ENCODE data around the gene ZNRF1.

Gene ZNRF1

DNA sequence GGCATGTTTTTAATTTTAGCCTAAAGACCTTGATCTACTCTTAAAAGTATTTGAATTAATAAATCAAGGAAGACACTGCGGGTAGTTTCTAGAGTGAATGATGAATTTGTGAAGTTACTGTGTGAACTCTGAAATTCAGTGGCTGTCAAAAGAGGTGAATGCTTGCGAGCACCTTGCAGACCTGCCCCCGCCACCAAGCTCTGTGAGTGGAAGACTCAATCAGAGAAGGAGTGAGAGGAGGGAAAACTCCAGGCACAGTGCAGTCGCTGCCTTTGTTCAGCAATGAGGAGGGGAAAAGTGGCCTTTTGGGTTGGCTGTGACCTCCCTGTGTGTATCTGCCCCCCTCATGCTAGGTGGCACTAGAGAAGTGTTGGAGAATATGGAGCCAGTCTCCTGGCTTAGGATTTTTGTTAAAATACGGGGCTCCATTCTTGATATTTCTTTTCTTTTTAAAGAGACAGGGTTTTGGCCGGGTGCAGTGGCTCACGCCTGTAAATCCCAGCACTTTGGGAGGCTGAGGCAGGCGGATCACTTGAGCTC lies 64.8 kb downstream of the ZNRF1 start:
- H3K4me3 ChIP-seq: no peak overlapping the region
- H3K9me3 ChIP-seq: no peaks in the 10 kb centered on the region
- H3K36me3 ChIP-seq (replicated peaks): no peaks in the 10 kb centered on the region
- H3K27me3 ChIP-seq (ENCODE audit: low read depth): no peaks in the 10 kb centered on the region
- H3K4me1 ChIP-seq: peaks cover 21% of the 10 kb centered on the region
- DNase-seq (ENCODE audit: low spot score in 2 of 2): no peak
- in situ Hi-C loops (cut with MboI; ENCODE audit: low sequenced_read_pairs): no loop called here

DNA sequence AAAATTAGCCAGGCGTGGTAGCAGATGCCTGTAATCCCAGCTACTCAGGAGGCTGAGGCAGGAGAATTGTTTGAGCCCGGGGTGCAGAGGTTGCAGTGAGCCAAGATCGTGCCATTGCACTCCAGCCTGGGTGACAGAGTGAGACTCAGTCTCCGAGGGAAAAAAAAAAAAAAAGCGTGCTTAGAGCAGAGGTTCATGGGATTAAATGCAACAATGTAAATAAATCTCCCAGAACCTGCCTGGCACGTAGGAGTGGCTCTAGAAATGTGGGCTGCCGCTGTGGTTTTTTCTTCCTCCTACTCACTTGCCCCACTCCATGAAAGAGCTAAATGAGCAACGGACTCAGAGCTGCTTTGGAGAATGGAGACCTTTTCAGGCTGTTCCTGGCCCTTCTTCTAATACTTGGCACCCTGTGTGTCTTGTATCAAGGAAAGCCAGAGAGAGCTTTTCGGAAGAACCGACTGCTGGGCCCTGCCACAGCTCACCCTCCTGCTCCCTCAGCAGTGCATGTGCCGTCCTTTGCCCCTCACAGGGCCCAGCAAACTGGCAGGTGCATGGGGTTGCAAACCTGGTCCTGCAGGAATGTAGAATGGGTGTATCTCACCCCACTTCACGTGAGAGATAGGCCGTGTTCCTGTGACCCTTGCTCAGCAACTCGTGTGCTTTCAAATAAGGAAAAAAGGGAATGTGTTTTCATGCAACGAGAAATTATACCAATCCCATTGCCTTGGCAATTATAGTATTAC lies 65.8 kb downstream of the ZNRF1 start:
- H3K9me3 ChIP-seq: no peaks in the 10 kb centered on the region
- DNase-seq (ENCODE audit: low spot score in 2 of 2): peak; percentile 58 to 63
- H3K36me3 ChIP-seq (replicated peaks): no peaks in the 10 kb centered on the region
- H3K4me3 ChIP-seq: no peak overlapping the region
- peaks cover 21% of the 10 kb centered on the region for H3K4me1 ChIP-seq
- in situ Hi-C loops (cut with MboI; ENCODE audit: low sequenced_read_pairs): no loop called here
- no peaks in the 10 kb centered on the region for H3K27me3 ChIP-seq (ENCODE audit: low read depth)

DNA sequence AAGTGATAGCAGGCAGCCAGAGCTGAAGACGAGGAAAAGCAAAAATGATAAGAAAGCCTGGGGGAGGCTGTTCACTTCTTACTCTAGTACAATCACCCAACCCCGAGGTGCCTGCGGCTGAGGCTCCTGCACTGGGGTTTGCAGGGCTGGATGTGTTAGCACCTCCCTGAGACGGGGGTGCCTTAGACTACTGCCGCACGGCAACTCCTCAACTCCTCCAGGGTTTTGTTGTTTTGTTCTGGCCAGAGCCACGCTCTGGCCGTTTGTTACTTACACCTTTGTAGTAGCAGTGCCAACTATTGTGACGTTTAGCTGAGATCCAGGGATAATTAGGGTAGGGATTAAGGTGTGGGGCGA lies 66.3 kb downstream of the ZNRF1 start:
- DNase-seq (ENCODE audit: low spot score in 2 of 2): peak in 1 of 2 experiments; percentile 32
- no peaks in the 10 kb centered on the region for H3K36me3 ChIP-seq (replicated peaks)
- H3K4me1 ChIP-seq: peaks cover 22% of the 10 kb centered on the region
- no peak overlapping the region for H3K4me3 ChIP-seq
- H3K27me3 ChIP-seq (ENCODE audit: low read depth): no peaks in the 10 kb centered on the region
- no peaks in the 10 kb centered on the region for H3K9me3 ChIP-seq
- in situ Hi-C loops (cut with MboI; ENCODE audit: low sequenced_read_pairs): no loop called here

DNA sequence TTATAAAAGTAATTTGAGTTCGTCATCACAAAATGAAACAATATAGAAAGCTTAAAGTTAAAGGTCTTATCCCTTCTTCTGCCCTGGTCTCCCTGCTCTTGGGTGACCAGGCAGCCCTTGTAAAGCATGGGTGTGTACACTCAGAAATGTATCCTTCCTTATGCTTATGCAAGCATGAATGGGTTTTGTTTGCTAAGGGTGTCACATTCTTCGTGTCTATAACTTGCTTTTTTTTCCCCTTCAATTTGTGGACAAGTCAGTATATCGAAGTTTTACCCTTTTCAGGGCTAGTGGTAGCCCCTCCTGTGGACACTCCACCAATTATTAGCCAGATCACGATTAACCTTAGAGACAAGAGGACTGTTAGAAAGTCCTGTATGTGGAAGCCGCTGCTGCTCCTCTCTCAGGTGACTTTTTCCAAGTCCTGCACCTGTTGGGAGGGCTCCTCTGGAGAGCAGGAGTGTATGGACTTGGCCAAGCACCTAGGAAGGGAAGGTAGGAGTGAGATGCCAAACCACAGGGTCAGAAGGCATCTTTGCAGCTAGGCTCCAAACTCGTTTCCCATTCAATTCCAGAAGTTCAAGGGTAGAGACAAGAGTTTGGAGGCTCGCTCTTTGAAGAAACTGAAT lies 66.8 kb downstream of the ZNRF1 start:
- DNase-seq (ENCODE audit: low spot score in 2 of 2): peak in 1 of 2 experiments; percentile 36
- Histone ChIP-seq H3K4me1 (peaks cover 25% of the 10 kb centered on the region), H3K4me3 (no peak overlapping the region)

DNA sequence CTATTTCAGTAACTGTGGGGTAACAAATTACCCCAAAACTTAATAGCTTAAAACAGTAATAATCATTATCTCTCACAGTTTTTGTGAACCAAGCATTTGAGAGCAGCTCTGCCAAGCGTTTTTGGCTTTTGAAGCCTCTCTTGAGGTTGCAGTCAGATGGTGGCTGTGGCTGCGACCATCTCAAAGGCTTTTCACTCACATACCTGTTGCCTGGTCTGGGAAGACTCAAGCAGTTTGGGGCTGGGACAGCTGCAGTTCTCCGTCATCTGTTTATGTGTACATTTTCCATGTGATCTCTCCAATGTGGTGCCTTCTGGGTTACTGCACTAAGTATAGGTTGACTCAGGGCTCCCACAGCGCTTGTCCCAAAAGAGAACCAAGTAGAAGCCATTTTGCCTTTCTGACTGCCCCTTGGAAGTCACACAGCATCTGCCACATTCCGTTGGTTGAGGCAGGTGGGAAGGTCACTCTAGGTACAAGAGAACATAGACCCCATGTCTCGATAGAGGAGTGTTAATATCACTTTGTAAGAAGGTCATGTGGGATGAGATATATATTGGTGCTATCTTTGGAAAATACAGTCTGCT lies 68.1 kb downstream of the ZNRF1 start:
- DNase-seq (ENCODE audit: low spot score in 2 of 2): no peak
- peaks cover 25% of the 10 kb centered on the region for H3K4me1 ChIP-seq

More for the DNA sequence above, 66.8 kb downstream of the ZNRF1 start:
- Histone ChIP-seq H3K9me3 (no peaks in the 10 kb centered on the region), H3K27me3 (ENCODE audit: low read depth) (no peaks in the 10 kb centered on the region), H3K36me3 (replicated peaks) (no peaks in the 10 kb centered on the region)
- in situ Hi-C loops (cut with MboI; ENCODE audit: low sequenced_read_pairs): no loop called here

DNA sequence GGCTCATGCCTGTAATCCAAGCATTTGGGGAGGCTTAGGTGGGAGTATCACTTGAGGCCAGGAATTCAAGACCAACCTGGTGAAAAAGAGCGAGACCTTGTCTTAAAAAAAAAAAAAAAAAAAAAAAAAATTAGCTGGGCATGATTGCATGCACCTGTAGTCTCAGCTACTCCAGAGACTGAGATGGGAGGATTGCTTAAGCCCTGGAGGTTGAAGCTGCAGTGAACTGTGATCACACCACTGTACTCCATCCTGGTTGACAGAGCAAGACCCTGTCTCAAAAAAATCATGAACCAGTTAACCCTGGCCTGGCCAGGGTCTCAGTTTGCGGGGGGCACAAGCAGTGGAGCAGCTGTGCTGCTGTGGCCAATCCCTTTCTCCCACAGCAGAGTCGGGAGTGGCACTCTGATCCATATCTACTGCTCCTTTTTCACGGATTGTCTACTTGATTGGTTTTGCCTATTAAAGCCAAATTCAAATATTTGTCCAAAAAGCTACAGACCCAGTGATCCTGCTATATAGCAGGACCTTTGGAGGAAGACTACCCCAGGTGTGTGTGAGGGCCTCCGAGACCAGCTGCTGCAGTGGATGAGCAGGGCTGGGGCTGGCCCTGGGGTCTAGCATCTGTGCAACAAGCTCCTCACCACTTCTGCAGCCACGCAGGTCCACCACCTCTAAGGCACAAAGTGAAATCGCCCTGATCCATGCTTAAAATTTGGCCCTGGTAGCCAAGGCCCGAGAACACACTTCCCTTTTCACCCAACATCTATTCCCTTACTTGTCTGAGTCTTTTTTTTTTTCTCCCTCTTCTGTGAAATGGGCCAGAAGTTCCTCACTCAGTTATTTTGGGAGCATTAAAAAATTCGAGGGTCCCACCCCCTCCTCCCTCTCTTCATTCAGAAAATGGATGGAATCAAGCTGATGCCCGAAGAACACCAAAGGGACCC lies 69.5 kb downstream of the ZNRF1 start:
- H3K9me3 ChIP-seq: no peaks in the 10 kb centered on the region
- in situ Hi-C loops (cut with MboI; ENCODE audit: low sequenced_read_pairs): no loop called here

More for the DNA sequence above, 68.1 kb downstream of the ZNRF1 start:
- no peaks in the 10 kb centered on the region for H3K9me3 ChIP-seq
- H3K36me3 ChIP-seq (replicated peaks): no peaks in the 10 kb centered on the region
- in situ Hi-C loops (cut with MboI; ENCODE audit: low sequenced_read_pairs): no loop called here
- no peaks in the 10 kb centered on the region for H3K27me3 ChIP-seq (ENCODE audit: low read depth)
- H3K4me3 ChIP-seq: no peak overlapping the region

DNA sequence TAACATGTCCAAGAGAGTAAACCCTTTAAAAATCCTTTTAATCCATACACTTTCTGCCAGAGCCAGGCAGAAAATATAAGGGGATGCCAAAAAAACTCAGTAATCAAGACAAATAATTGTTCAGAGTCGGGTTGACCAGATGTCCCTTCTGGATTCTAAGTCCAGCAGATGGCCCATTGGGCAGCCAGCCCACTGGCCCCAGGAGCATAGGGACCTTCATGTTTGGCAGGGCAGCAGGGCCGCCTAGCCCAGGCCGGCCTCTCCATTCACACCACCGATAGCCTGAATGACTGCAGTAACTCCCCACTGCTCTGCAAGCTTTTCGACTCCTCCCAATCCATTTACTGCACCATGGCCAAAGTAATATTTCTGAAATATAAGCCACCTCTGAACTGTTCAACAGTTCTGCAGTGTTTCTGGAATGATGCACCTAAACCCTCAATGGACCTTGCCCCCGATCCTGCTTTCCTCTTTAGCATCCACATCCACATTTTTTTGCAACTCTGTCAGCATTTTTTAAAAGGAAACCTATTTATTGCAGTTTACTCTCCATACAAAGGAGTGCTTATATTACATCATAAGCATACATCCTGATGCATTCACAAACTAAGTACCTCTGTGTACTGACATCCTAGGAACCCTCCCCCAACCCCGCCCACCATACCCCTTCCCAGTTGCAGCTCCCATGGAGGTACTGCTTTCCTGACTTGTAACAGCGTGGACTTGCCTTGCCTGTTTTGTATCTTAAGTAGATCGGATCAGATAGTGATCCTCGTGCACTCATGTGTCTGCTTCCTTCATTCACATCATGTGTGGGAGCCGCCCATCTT lies 71.4 kb downstream of the ZNRF1 start:
- Histone ChIP-seq H3K36me3 (replicated peaks) (no peaks in the 10 kb centered on the region), H3K4me3 (no peak overlapping the region), H3K27me3 (ENCODE audit: low read depth) (no peaks in the 10 kb centered on the region), H3K4me1 (peaks cover 9% of the 10 kb centered on the region), H3K9me3 (no peaks in the 10 kb centered on the region)
- in situ Hi-C loops (cut with MboI; ENCODE audit: low sequenced_read_pairs): no loop called here
- peak in 1 of 2 experiments; percentile 25 for DNase-seq (ENCODE audit: low spot score in 2 of 2)

More for the DNA sequence above, 69.5 kb downstream of the ZNRF1 start:
- H3K27me3 ChIP-seq (ENCODE audit: low read depth): no peaks in the 10 kb centered on the region
- H3K36me3 ChIP-seq (replicated peaks): no peaks in the 10 kb centered on the region
- no peak overlapping the region for H3K4me3 ChIP-seq
- no peak for DNase-seq (ENCODE audit: low spot score in 2 of 2)
- H3K4me1 ChIP-seq: peaks cover 25% of the 10 kb centered on the region

DNA sequence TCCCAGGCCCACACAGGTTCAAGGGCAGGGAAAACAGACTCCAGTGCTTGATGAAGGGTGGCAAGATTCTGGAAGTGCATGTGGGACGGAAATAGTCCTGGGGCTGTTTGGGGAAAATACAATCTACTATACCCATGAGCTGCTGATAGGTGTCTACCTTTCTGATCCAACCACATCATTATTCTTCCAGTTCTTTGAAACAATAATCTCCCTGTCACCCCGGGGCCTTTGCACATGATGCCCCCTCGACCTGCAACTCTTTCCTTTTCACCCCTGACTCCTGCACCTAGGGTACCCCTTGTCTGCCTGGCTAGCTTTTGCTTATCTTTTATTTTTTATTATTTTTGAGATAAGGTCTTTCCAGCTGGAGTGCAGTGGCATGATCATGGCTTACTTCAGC lies 72.8 kb downstream of the ZNRF1 start:
- Histone ChIP-seq H3K27me3 (ENCODE audit: low read depth) (no peaks in the 10 kb centered on the region), H3K36me3 (replicated peaks) (no peaks in the 10 kb centered on the region), H3K4me3 (no peak overlapping the region), H3K4me1 (peaks cover 4% of the 10 kb centered on the region; the same call in 1 of the 2 replicates), H3K9me3 (no peaks in the 10 kb centered on the region)
- in situ Hi-C loops (cut with MboI; ENCODE audit: low sequenced_read_pairs): no loop called here
- DNase-seq (ENCODE audit: low spot score in 2 of 2): no peak

DNA sequence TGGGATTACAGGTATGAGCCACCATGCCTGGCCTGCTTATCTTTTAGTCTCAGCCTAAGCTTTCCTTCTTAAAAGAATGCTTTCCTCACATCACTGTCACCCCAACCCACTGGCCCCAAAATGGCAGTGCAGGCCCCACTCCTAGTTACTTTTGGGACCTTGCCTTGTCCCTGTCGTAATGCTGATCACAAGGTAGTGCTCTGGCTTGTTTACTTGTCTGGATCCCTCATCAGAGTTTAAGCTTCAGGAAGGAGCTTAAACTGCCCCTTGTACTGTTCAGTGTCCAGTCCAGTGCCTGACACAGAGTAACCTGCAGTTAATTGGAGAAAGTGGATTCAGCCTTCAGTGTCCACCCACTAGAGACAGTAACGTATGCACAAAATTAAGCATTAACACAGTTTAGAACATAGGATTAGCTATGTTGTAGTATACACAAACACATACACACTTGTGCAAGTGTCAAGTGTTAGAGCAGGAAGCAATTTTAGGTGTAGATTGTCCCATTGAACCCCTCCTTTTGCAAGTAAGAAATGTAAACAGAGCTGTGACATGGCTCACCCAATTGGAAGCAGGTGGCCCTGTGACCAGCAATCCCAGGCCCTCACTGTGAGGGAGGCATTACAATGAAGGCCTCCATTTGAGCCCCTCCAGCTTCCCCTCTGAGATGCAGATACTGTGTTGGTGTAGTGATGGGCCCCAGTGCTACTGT lies 73.6 kb downstream of the ZNRF1 start:
- H3K4me3 ChIP-seq: no peak overlapping the region
- H3K4me1 ChIP-seq: peaks cover 4% of the 10 kb centered on the region; the same call in 1 of the 2 replicates
- no peak for DNase-seq (ENCODE audit: low spot score in 2 of 2)
- no peaks in the 10 kb centered on the region for H3K36me3 ChIP-seq (replicated peaks)
- H3K9me3 ChIP-seq: no peaks in the 10 kb centered on the region
- in situ Hi-C loops (cut with MboI; ENCODE audit: low sequenced_read_pairs): no loop called here
- no peaks in the 10 kb centered on the region for H3K27me3 ChIP-seq (ENCODE audit: low read depth)

DNA sequence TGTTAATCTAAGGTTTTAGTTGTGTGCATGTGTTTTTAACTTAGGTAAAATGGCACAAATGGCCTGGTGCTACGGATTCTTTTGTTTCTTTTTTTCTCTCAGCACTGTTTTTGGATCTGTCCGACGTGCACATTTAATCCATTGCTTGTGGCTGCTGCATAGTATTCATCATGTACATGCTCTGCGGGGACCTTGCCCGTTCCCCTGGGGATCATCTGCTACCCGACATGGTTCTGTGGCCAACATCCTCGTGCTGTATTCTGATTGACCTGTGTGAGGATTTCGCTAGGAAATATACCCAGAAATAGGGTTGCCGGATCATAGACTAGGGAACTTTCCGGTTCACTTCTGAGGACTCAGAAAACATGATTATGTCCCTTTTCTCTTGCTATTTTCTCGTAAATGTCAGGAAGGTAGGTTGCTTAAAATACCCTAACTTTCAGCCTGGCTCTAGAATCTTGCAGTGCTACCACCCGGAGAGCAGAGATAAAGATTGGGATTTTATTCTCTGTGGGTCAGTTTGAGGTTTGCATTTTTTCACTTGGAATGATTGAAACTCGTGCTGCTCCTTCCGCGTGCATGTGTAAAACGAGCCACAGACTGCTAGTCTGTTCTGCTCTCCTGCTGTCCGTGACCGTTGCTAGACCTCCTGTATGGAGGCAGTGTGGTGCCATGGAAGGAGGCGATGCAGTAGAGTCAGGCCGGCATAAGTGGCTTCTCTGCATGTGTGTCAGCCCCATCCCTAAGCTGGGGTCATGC lies 74.9 kb downstream of the ZNRF1 start:
- H3K4me1 ChIP-seq: peaks cover 4% of the 10 kb centered on the region; the same call in 1 of the 2 replicates
- no peaks in the 10 kb centered on the region for H3K9me3 ChIP-seq
- no peak for DNase-seq (ENCODE audit: low spot score in 2 of 2)
- no peak overlapping the region for H3K4me3 ChIP-seq
- H3K36me3 ChIP-seq (replicated peaks): no peaks in the 10 kb centered on the region
- no peaks in the 10 kb centered on the region for H3K27me3 ChIP-seq (ENCODE audit: low read depth)
- in situ Hi-C loops (cut with MboI; ENCODE audit: low sequenced_read_pairs): no loop called here

DNA sequence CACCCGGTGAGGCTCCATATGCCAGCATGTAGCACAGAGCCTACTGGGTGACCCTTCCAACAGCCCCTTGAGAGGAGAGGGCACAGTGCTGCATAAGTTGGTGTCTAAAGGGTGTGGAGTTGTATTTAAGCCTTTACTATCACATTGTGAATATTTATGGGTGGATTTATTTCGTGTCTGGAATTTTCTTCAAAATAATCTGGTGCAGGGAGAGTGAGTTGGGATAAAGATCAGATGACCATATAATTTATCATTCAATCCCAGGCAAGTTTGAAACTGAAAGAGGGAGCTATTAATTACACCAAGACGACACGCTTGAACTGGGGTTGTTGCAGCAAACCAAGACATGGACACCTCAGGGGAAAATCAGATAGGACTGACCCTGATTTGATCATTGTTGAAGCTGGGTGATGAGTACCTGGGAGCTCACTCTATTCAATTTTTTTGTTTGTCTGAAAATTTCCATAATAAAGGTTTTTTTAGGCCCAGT lies 75.5 kb downstream of the ZNRF1 start:
- Histone ChIP-seq H3K4me3 (no peak overlapping the region), H3K27me3 (ENCODE audit: low read depth) (no peaks in the 10 kb centered on the region), H3K36me3 (replicated peaks) (no peaks in the 10 kb centered on the region), H3K4me1 (peaks cover 4% of the 10 kb centered on the region; the same call in 1 of the 2 replicates), H3K9me3 (no peaks in the 10 kb centered on the region)
- no peak for DNase-seq (ENCODE audit: low spot score in 2 of 2)
- in situ Hi-C loops (cut with MboI; ENCODE audit: low sequenced_read_pairs): no loop called here
